ENCODE results near the gene TEKT5. TPM values are rescaled to one million over a fixed set of nuclear protein-coding genes. Genes with fewer than 3 reads are reported as not detected.
"Not testable (repeated sequence)": the region's sequence is repeated elsewhere in the genome, so short reads cannot be mapped to it uniquely, and the experiment has no call there.

The TEKT5 gene
- under 1 TPM in 1 of 2 donors, not detected in 1; 0.14 TPM for total RNA-seq
- long read RNA-seq, donor 1, result 0 reads
- long read RNA-seq, donor 2, result 0 reads

DNA sequence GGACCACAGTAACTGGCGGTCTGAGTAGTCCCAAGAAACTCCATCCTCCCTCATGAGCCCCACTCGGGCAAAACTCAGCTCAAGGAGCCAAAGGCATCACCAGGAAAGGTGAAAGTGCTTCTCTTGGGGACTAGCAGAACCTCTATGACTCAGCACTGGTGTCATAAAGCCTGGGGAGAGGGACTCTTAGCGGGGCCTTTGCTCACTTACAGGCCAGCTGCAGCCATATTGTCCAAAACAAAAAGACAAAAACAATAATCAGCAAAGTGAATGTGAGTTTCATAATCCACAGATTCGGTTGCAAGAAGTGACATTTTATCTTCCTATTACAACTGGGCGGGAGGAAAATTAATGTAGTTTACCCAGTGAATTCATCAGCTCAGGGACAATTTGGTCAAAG lies at the start of gene TEKT5:
Gene TEKT5, minus strand, starts transcription at position 101 of the 400 bp plus-strand sequence. Its CDS starts 57 bp downstream, at position 44.
- intact Hi-C loops (cut with DNase I), result no loop called here
- no peak for DNase-seq (ENCODE audit: low spot score)

DNA sequence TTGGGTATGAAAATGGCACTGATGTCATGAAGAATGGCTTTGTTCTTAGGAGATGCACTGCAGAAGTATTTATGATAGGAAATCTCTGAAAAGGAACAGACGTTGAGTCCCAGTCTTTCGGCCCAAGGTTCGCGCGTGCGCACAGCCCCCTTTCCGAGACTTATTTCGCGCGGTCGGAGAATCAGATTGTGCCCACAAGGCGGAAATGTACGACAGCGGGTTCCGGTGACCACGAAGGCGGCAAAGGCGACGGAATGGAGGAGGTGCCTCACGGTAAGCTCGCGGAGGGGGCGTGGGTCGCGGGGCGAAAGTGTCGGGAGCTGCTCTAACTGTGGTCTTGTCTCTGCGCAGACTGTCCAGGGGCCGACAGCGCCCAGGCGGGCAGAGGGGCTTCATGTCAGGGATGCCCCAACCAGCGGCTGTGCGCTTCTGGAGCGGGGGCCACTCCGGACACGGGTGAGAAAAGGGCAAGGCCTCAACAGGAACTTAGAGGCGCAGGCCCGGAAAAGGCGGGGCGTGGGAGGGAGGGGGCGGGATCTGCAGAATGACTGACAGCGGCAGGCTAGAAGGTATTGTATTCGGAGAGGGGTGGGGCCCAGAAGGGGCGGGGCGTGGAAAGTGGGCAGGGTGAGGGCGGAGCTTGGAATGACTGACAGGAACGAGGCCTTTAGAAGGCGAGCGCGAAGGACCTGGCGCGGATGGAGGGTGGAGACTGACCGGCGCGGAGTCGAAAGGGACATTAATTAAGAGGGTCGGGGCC lies 49.1 kb upstream of the TEKT5 start, which contains the start of gene NUBP1:
Gene NUBP1, plus strand, starts transcription at position 233 of the 760 bp plus-strand sequence. Its CDS starts 22 bp downstream, at position 255.
- intact Hi-C loops (cut with DNase I), result loop anchor here in 1 of 2 donors (10.0 kb wide), 1 partner anchor 81 kb away; no protein-coding TSS in a partner anchor
- peak; percentile 100 for DNase-seq (ENCODE audit: low spot score)

GRCh38 chr16:10743227-10743609 lies 48.5 kb upstream of the TEKT5 start:
- intact Hi-C loops (cut with DNase I), result loop anchor here in 1 of 2 donors (10.0 kb wide), 1 partner anchor 82 kb away; no protein-coding TSS in a partner anchor
- DNase-seq (ENCODE audit: low spot score), result no peak

GRCh38 chr16:10741844-10742243 lies 47.1 kb upstream of the TEKT5 start:
- intact Hi-C loops (cut with DNase I), result loop anchor here in 1 of 2 donors (10.0 kb wide), 1 partner anchor 83 kb away; no protein-coding TSS in a partner anchor
- DNase-seq (ENCODE audit: low spot score), result no peak

- intact Hi-C loops (cut with DNase I), result loop anchor here in 1 of 2 donors (10.0 kb wide), 1 partner anchor 84 kb away; no protein-coding TSS in a partner anchor
- not testable (repeated sequence) for DNase-seq (ENCODE audit: low spot score)
Observed at GRCh38 chr16:10741249-10741648, 46.5 kb upstream of the TEKT5 start.

- DNase-seq (ENCODE audit: low spot score), result no peak
- intact Hi-C loops (cut with DNase I), result loop anchor here in 1 of 2 donors (10.0 kb wide), 1 partner anchor 84 kb away; no protein-coding TSS in a partner anchor
Observed at GRCh38 chr16:10740845-10741208, 46.1 kb upstream of the TEKT5 start.

GRCh38 chr16:10740000-10740844 lies 45.5 kb upstream of the TEKT5 start:
- no peak for DNase-seq (ENCODE audit: low spot score)
- intact Hi-C loops (cut with DNase I), result loop anchor here in 1 of 2 donors (5.0 to 10.0 kb wide), 3 partner anchors 85 to 218 kb away; no protein-coding TSS in a partner anchor

DNA sequence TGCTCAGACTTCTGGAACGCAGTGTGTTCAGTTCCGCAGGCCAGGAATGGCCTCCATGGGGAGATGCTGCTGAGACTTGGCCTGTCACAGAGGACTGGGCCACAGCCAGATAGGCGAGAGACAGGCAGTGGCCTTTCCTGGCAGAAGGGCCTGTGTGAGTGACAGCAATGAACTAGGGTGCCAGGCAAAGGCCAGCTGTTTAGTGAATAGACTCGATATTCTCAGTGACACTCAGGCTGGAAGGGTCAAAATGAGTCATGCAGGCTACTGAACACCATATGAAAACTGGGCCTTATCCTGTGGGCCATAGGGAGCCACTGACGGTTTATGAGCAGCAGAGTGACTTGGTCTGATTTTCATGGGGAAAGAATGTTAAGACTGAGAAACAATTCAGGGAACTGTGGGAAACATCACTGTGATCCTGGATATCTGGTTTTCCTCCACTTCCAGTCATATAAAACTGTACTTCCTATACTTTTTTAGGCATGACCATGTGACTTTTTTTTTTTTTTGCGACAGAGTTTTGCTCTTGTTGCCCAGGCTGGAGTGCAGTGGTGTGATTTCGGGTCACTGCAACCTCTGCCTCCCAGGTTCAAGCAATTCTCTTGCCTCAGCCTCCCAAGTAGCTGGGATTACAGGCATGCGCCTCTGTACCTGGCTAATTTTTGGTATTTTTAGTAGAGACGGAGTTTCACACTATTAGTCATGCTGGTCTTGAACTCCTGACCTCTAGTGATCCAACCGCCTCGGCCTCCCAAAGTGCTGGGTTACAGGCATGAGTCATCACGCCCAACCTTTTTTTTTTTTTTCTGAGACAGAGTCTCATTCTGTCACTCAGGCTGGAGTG lies 43.7 kb upstream of the TEKT5 start:
- intact Hi-C loops (cut with DNase I), result loop anchor here in 1 of 2 donors (5.0 kb wide), 2 partner anchors 161 to 216 kb away; no protein-coding TSS in a partner anchor
- peak; percentile 92 for DNase-seq (ENCODE audit: low spot score)

DNA sequence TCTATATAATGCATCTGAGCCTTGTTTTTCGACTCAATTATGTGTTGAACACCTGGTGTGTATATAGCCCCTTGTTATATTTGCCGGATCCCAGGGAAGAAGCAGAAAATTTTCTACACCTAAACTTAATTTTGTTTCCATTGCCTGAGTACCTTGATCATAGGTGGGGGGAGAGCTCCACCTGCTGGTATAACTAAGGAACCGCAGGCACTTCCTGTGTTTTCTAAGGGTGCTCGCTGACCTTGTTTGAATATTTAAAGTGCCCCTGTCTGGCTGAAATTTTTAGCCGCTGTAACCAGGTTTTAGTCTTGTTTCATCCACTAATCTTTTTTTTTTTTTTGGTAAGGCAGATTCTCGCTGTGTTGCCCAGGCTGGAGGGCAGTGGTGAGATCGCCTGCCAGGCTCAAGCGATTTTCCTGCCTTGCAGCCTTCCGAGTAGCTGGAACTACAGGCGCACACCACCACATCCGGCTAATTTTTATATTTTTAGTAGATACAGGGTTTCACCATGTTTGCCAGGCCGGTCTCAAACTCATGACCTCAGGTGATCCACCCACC lies 42.4 kb upstream of the TEKT5 start:
- intact Hi-C loops (cut with DNase I), result loop anchor here in 1 of 2 donors (5.0 kb wide), 2 partner anchors 160 to 215 kb away; no protein-coding TSS in a partner anchor
- no peak for DNase-seq (ENCODE audit: low spot score)

DNA sequence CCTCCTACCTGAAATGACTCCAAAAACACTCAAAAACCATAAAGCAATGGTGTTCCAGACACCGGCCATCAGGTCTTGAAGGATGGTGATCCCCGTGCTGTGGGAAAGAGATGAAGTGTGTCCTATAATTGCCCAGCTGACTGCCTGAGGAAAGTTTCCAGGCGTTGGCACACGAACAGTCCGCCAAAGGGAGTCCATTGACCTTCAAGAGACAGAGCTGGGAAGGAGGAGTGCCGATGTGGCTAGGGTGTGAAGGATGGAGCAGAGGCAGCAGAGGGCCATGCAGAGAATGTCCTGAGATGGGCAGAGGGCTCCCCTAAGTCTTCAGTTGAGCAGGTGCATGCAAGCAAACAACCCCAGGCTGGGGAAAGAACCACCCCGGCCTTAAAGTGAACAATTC lies 37.1 kb upstream of the TEKT5 start:
- no peak for DNase-seq (ENCODE audit: low spot score)
- intact Hi-C loops (cut with DNase I), result no loop called here

- intact Hi-C loops (cut with DNase I), result no loop called here
- peak; percentile 78 for DNase-seq (ENCODE audit: low spot score)
Observed at GRCh38 chr16:10729104-10730048, 34.6 kb upstream of the TEKT5 start.

DNA sequence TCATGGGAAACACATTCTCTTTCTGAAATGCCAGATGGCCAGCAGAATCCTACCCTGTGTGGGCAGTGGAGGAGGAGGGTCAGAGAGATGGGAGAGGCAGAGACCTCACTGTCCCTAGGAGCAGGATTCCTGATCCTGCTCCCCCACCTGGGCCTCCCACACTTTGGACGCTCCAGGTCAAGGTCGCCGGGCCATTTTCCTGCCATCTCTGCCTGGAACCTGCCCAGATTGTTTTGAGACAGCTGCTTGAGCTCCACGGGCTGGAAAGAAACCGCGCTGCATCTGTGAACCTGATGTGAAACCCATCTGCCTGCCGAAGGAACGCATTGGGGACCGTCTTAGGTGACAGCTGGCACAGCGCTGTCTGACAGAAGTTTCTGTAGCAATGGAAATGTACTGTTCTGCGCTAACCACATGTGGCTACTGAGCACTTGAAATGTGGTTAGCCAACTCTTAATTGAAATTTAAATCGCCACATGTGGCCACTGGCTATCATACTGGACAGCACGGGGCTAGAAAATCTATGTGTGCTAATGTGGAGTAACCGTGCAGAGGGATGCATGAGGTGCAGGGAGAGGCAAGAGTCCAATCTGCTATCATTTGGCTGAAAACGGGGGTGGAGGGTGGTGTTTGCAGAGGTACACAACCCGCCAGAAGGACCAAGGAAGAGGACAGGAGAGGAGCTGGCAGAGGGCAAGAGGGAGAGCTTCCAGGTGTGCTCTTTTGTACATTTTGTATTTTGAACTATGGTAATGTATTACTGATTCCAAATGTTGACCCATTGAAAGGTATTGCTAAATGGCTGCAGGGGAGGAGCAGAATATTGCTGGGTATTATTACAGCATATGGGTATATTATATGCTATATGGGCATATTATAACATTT lies 33.5 kb upstream of the TEKT5 start:
- no peak for DNase-seq (ENCODE audit: low spot score)

DNA sequence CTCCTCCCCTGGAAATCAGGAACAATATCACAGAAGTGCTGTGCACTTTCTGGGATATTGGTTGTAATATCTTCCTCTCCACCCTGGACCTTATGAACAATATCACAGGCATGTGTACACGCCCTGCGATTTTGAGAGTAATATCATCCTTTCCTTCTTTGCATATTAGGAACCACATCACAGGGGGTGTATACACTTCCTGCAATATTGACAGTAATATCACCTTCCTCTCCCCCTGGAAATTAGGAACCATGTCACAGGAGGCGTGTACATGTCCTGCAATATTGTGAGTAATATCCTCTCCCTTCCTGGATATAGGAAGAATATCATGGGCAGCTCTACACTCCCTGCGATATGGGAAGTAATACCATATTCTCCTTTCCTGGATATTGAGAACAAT lies 14.2 kb upstream of the TEKT5 start:
- intact Hi-C loops (cut with DNase I), result no loop called here
- DNase-seq (ENCODE audit: low spot score), result no peak

More for the DNA sequence above, 33.5 kb upstream of the TEKT5 start:
- intact Hi-C loops (cut with DNase I), result no loop called here

- no peak for DNase-seq (ENCODE audit: low spot score)
- intact Hi-C loops (cut with DNase I), result no loop called here
Observed at GRCh38 chr16:10699756-10700155, 5.0 kb upstream of the TEKT5 start.

GRCh38 chr16:10694306-10694705 lies 424 bp downstream of the TEKT5 start:
- intact Hi-C loops (cut with DNase I), result no loop called here
- no peak for DNase-seq (ENCODE audit: low spot score)

DNA sequence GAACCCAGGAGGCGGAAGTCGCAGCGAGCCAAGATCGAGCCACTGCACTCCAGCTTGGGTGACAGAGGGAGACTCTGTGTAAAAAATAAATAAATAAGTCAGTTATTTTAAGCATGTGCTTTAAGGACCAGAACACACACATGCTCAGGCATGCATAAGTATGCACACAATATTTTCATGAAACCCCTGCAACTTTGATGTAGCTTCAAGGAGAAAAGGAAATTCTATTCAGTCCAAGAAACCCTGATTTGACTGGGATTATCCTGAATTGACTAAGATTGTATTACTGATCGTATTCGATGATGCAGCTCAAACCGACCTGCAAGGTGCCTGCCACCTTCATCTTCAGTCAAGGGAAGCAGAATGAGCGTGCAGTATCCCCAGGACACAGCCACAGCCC lies 841 bp downstream of the TEKT5 start:
- intact Hi-C loops (cut with DNase I), result no loop called here
- DNase-seq (ENCODE audit: low spot score), result no peak
